HAP-1 (cell line): ENCODE measurements around the gene ZNF775.

Experiments used
- DNase-seq, 2 experiments: peaks; one replicate each; pipeline ENCODE4 v3.0.0-alpha.2; 2016 to 2020; ENCODE audit warnings: low spot score in 2 of 2
- H3K27me3 ChIP-seq: fragments of 250-450 bp; sonication (Bioruptor Pico); 2 replicates; pipeline ENCODE4 v1.5.1; 2020; ENCODE audit warnings: low read depth, mild to moderate bottlenecking, moderate library complexity
- H3K36me3 ChIP-seq: fragments of 250-450 bp; sonication (Bioruptor Pico); replicated peaks from 2 replicates; pipeline ENCODE4 v1.5.1; 2020; ENCODE audit warnings: mild to moderate bottlenecking
- H3K4me1 ChIP-seq: fragments of 250-450 bp; sonication (Bioruptor Pico); 2 replicates; pipeline ENCODE4 v1.5.1; 2020; ENCODE audit warnings: mild to moderate bottlenecking
- H3K4me3 ChIP-seq: fragments of 250-450 bp; sonication (Bioruptor Pico); 2 replicates; pipeline ENCODE4 v1.5.1; 2020; ENCODE audit warnings: mild to moderate bottlenecking, moderate library complexity
- H3K9me3 ChIP-seq: fragments of 250-450 bp; sonication (Bioruptor Pico); 2 replicates; pipeline ENCODE4 v1.5.1; 2020; ENCODE audit warnings: mild to moderate bottlenecking, moderate library complexity
- in situ Hi-C: fragments of 300-500 bp; cut with MboI; formaldehyde crosslinking; loops from 3 replicates; pipeline ENCODE4 v1.14.3; 2020; ENCODE audit warnings: low sequenced_read_pairs, inconsistent platforms, mixed read lengths

Gene ZNF775

GRCh38 chr7:150417863-150418262, 38.7 kb downstream of the ZNF775 start:
- no peaks in the 10 kb centered on the region for H3K27me3 ChIP-seq
- peaks cover 2% of the 10 kb centered on the region; the same call in 1 of the 2 replicates for H3K4me1 ChIP-seq
- DNase-seq, result no peak
- no peak overlapping the region for H3K4me3 ChIP-seq
- in situ Hi-C loops, result loop anchor here (25.0 kb wide), 1 partner anchor 131 kb away; no protein-coding TSS in a partner anchor
- no peaks in the 10 kb centered on the region for H3K36me3 ChIP-seq
- H3K9me3 ChIP-seq, result no peaks in the 10 kb centered on the region

GRCh38 chr7:150420242-150420641, 41.1 kb downstream of the ZNF775 start:
- H3K9me3 ChIP-seq, result no peaks in the 10 kb centered on the region

GRCh38 chr7:150420987-150421674, 42.0 kb downstream of the ZNF775 start:
- no peak overlapping the region for H3K4me3 ChIP-seq
- H3K9me3 ChIP-seq, result no peaks in the 10 kb centered on the region
- no peaks in the 10 kb centered on the region for H3K36me3 ChIP-seq
- DNase-seq, result peak; percentile 61 to 89
- no peaks in the 10 kb centered on the region for H3K27me3 ChIP-seq
- H3K4me1 ChIP-seq, result peaks cover 2% of the 10 kb centered on the region; the same call in 1 of the 2 replicates
- in situ Hi-C loops, result loop anchor here (25.0 kb wide), 1 partner anchor 134 kb away; no protein-coding TSS in a partner anchor

More at GRCh38 chr7:150420242-150420641, 41.1 kb downstream of the ZNF775 start:
- in situ Hi-C loops, result loop anchor here (25.0 kb wide), 1 partner anchor 133 kb away; no protein-coding TSS in a partner anchor
- Histone ChIP-seq H3K36me3 (no peaks in the 10 kb centered on the region), H3K27me3 (no peaks in the 10 kb centered on the region), H3K4me1 (peaks cover 2% of the 10 kb centered on the region; the same call in 1 of the 2 replicates), H3K4me3 (no peak overlapping the region)
- peak in 1 of 2 experiments; percentile 1 for DNase-seq

GRCh38 chr7:150421831-150422230, 42.7 kb downstream of the ZNF775 start:
- H3K4me3 ChIP-seq, result no peak overlapping the region
- in situ Hi-C loops, result loop anchor here (25.0 kb wide), 1 partner anchor 135 kb away; no protein-coding TSS in a partner anchor
- no peaks in the 10 kb centered on the region for H3K9me3 ChIP-seq
- H3K27me3 ChIP-seq, result no peaks in the 10 kb centered on the region
- H3K4me1 ChIP-seq, result peaks cover 2% of the 10 kb centered on the region; the same call in 1 of the 2 replicates
- no peak for DNase-seq
- H3K36me3 ChIP-seq, result no peaks in the 10 kb centered on the region

GRCh38 chr7:150425670-150426069, 46.5 kb downstream of the ZNF775 start:
- H3K9me3 ChIP-seq, result no peaks in the 10 kb centered on the region
- DNase-seq, result no peak
- in situ Hi-C loops, result no loop called here

GRCh38 chr7:150428671-150429451, 49.7 kb downstream of the ZNF775 start:
- H3K27me3 ChIP-seq, result no peaks in the 10 kb centered on the region
- no peaks in the 10 kb centered on the region for H3K36me3 ChIP-seq
- no peaks in the 10 kb centered on the region for H3K4me1 ChIP-seq
- H3K9me3 ChIP-seq, result no peaks in the 10 kb centered on the region
- DNase-seq, result no peak
- H3K4me3 ChIP-seq, result no peak overlapping the region
- in situ Hi-C loops, result no loop called here

More at GRCh38 chr7:150425670-150426069, 46.5 kb downstream of the ZNF775 start:
- Histone ChIP-seq H3K4me1 (peaks cover 2% of the 10 kb centered on the region; the same call in 1 of the 2 replicates), H3K36me3 (no peaks in the 10 kb centered on the region), H3K27me3 (no peaks in the 10 kb centered on the region), H3K4me3 (no peak overlapping the region)

GRCh38 chr7:150429699-150430098, 50.6 kb downstream of the ZNF775 start:
- H3K9me3 ChIP-seq, result no peaks in the 10 kb centered on the region
- no peaks in the 10 kb centered on the region for H3K27me3 ChIP-seq
- H3K4me3 ChIP-seq, result no peak overlapping the region
- no peaks in the 10 kb centered on the region for H3K36me3 ChIP-seq
- in situ Hi-C loops, result no loop called here
- no peak for DNase-seq
- no peaks in the 10 kb centered on the region for H3K4me1 ChIP-seq

- Histone ChIP-seq H3K4me1 (no peaks in the 10 kb centered on the region), H3K36me3 (no peaks in the 10 kb centered on the region), H3K9me3 (no peaks in the 10 kb centered on the region), H3K4me3 (no peak overlapping the region), H3K27me3 (no peaks in the 10 kb centered on the region)
- DNase-seq, result no peak
- in situ Hi-C loops, result no loop called here
Measured at GRCh38 chr7:150430465-150431085, 51.4 kb downstream of the ZNF775 start.

- no peaks in the 10 kb centered on the region for H3K36me3 ChIP-seq
- in situ Hi-C loops, result no loop called here
- no peaks in the 10 kb centered on the region for H3K4me1 ChIP-seq
- H3K27me3 ChIP-seq, result no peaks in the 10 kb centered on the region
- no peak for DNase-seq
- H3K9me3 ChIP-seq, result no peaks in the 10 kb centered on the region
- no peak overlapping the region for H3K4me3 ChIP-seq
Measured at GRCh38 chr7:150431839-150432658, 52.9 kb downstream of the ZNF775 start.

- no peak for DNase-seq
- no peaks in the 10 kb centered on the region for H3K27me3 ChIP-seq
- no peaks in the 10 kb centered on the region for H3K36me3 ChIP-seq
- no peaks in the 10 kb centered on the region for H3K9me3 ChIP-seq
- in situ Hi-C loops, result no loop called here
- H3K4me3 ChIP-seq, result no peak overlapping the region
- no peaks in the 10 kb centered on the region for H3K4me1 ChIP-seq
Measured at GRCh38 chr7:150432915-150433892, 54.1 kb downstream of the ZNF775 start.

- H3K27me3 ChIP-seq, result no peaks in the 10 kb centered on the region
- no peak for DNase-seq
- no peaks in the 10 kb centered on the region for H3K36me3 ChIP-seq
- no peaks in the 10 kb centered on the region for H3K9me3 ChIP-seq
- in situ Hi-C loops, result no loop called here
- no peak overlapping the region for H3K4me3 ChIP-seq
- no peaks in the 10 kb centered on the region for H3K4me1 ChIP-seq
Measured at GRCh38 chr7:150434240-150434639, 55.1 kb downstream of the ZNF775 start.

- H3K27me3 ChIP-seq, result no peaks in the 10 kb centered on the region
- H3K4me3 ChIP-seq, result no peak overlapping the region
- in situ Hi-C loops, result no loop called here
- H3K9me3 ChIP-seq, result no peaks in the 10 kb centered on the region
- H3K36me3 ChIP-seq, result no peaks in the 10 kb centered on the region
- no peaks in the 10 kb centered on the region for H3K4me1 ChIP-seq
- no peak for DNase-seq
Measured at GRCh38 chr7:150435047-150435389, 55.9 kb downstream of the ZNF775 start.
